PC-3 (cell line): ENCODE data around the gene SLC52A1. TPM values are rescaled to one million over a fixed set of nuclear protein-coding genes. Genes with fewer than 3 reads are reported as not detected.

Source experiments
- ATAC-seq: fragments of 200-7000 bp; cut with Tn5 transposase; 2 replicates; pipeline ENCODE4 v1.9.1; 2020; ENCODE audit warnings: mild to moderate bottlenecking, moderate library complexity
- BruUV-seq: library from RNA; stranded (reverse); fragments of 400-500 nt; replicated peaks from 2 replicates; lab custom pipeline; 2021; lab: Mats Ljungman, UMichigan
- CTCF ChIA-PET: fragments of 300-600 bp; sonication (Branson Sonifier 250); formaldehyde crosslinking; loops from one replicate; lab custom pipeline; 2022; ENCODE audit warnings: antibody characterized with exemption; lab: Charles Lee
- POLR2A ChIA-PET: fragments of 300-600 bp; sonication (Branson Sonifier 250); formaldehyde crosslinking; loops from one replicate; lab custom pipeline; 2022; ENCODE audit warnings: antibody characterized with exemption; ENCODE audit not compliant: unreplicated experiment; lab: Charles Lee
- DNase-seq: peaks from one replicate; pipeline ENCODE4 v3.0.0-alpha.2; 2015
- H2AFZ ChIP-seq: fragments of 300-600 bp; sonication (generic); 2 replicates; pipeline ENCODE4 v1.6.0; 2016; ENCODE audit warnings: antibody characterized with exemption, low read length
- H3F3A ChIP-seq: fragments of 300-600 bp; sonication (generic); one replicate; pipeline ENCODE4 v1.6.0; 2017; ENCODE audit warnings: antibody characterized with exemption, low read length, control low read depth, mild to moderate bottlenecking; ENCODE audit not compliant: unreplicated experiment
- H3K27ac ChIP-seq: fragments of 300-600 bp; sonication (generic); 2 replicates; pipeline ENCODE4 v1.5.1; 2016; ENCODE audit warnings: mild to moderate bottlenecking, low read length
- H3K27me3 ChIP-seq: fragments of 300-600 bp; sonication (generic); 2 replicates; pipeline ENCODE4 v1.6.1; 2016; ENCODE audit warnings: low read length, mixed read lengths
- H3K36me3 ChIP-seq: fragments of 300-600 bp; sonication (generic); 2 replicates; pipeline ENCODE4 v1.6.1; 2016; ENCODE audit warnings: low read depth, mixed run types, low read length, mixed read lengths
- H3K4me1 ChIP-seq: fragments of 300-600 bp; sonication (generic); 2 replicates; pipeline ENCODE4 v1.5.1; 2016; ENCODE audit warnings: low read length; ENCODE audit not compliant: insufficient read depth
- H3K4me2 ChIP-seq: fragments of 300-600 bp; sonication (generic); 2 replicates; pipeline ENCODE4 v1.6.0; 2016; ENCODE audit warnings: low read length
- H3K4me3 ChIP-seq: fragments of 300-600 bp; sonication (generic); 2 replicates; pipeline ENCODE4 v1.5.1; 2016; ENCODE audit warnings: mild to moderate bottlenecking, low read length, mixed read lengths
- H3K79me2 ChIP-seq: fragments of 300-600 bp; sonication (generic); 2 replicates; pipeline ENCODE4 v1.6.1; 2017; ENCODE audit warnings: low read length, mixed read lengths
- H3K9ac ChIP-seq: fragments of 300-600 bp; sonication (generic); 2 replicates; pipeline ENCODE4 v1.6.0; 2016; ENCODE audit warnings: mild to moderate bottlenecking, low read length
- H3K9me2 ChIP-seq: fragments of 300-600 bp; sonication (generic); replicated peaks from 2 replicates; pipeline ENCODE4 v1.6.1; 2016; ENCODE audit warnings: mixed run types, low read length, mixed read lengths
- H3K9me3 ChIP-seq: fragments of 300-600 bp; sonication (generic); 2 replicates; pipeline ENCODE4 v1.6.1; 2016; ENCODE audit warnings: low read length, mixed read lengths
- H4K20me1 ChIP-seq: fragments of 300-600 bp; sonication (generic); 2 replicates; pipeline ENCODE4 v1.6.1; 2016; ENCODE audit warnings: low read length, mixed read lengths
- CTCF ChIP-seq: fragments of 300-600 bp; sonication (generic); conservative IDR thresholded peaks from 2 replicates; pipeline ENCODE4 v1.5.1; 2017; ENCODE audit warnings: antibody characterized with exemption, low read depth, mild to moderate bottlenecking, low read length
- EZH2 ChIP-seq: fragments of 300-600 bp; sonication (generic); IDR thresholded peaks from one replicate; pipeline ENCODE4 v1.6.1; 2017; ENCODE audit warnings: antibody characterized with exemption, mild to moderate bottlenecking, low read length; ENCODE audit not compliant: unreplicated experiment
- EZH2phosphoT487 ChIP-seq: fragments of 300-600 bp; sonication (generic); IDR thresholded peaks from 2 replicates; pipeline ENCODE4 v1.6.1; 2018; ENCODE audit warnings: mild to moderate bottlenecking, antibody characterized with exemption, low read length, borderline replicate concordance
- intact Hi-C: fragments of 100-400 bp; cut with micrococcal nuclease; formaldehyde crosslinking; loops from 2 replicates; pipeline ENCODE4 v1.9.0; 2023
- total RNA-seq: library from RNA; depleted of rRNA; stranded (reverse); fragments of >200 nt; gene quantifications from 2 replicates; pipeline ENCODE4 v1.2.3, GENCODE V29; 2014

SLC52A1 gene
- total RNA-seq, 1 experiment from 2014 or later: not detected

GRCh38 chr17:5011928-5012327, 23.3 kb downstream of the SLC52A1 start:
- TF ChIP-seq EZH2phosphoT487 (no peak), EZH2 (no peak), CTCF (no peak)
- POLR2A ChIA-PET: interaction anchor here (0.6 kb wide), 1 partner anchor 24 kb away, joined by 3 read pairs; no protein-coding TSS in a partner anchor

GRCh38 chr17:5003214-5003867, 31.9 kb downstream of the SLC52A1 start:
- Histone ChIP-seq H3K27me3 (no peaks in the 10 kb centered on the region), H3K4me2 (no peak overlapping the region), H3K4me3 (no peak overlapping the region), H3F3A (no peaks in the 10 kb centered on the region), H3K9me3 (no peaks in the 10 kb centered on the region), H3K9me2 (no peaks in the 10 kb centered on the region), H4K20me1 (no peaks in the 10 kb centered on the region), H3K4me1 (0 out of 2 replicates have a peak, but pooled peaks cover 9% of the 10 kb centered on the region), H3K27ac (no peak overlapping the region), H3K79me2 (peaks cover 23% of the 10 kb centered on the region), H2AFZ (no peak overlapping the region), H3K36me3 (peaks cover 9% of the 10 kb centered on the region), H3K9ac (no peak overlapping the region)
- intact Hi-C loops: no loop called here
- CTCF ChIA-PET: no interaction called here
- POLR2A ChIA-PET: no interaction called here
- no peak for TF ChIP-seq EZH2phosphoT487
- ATAC-seq (no peak), DNase-seq (no peak)
- no TSS peak for BruUV-seq

More at GRCh38 chr17:5011928-5012327, 23.3 kb downstream of the SLC52A1 start:
- Histone ChIP-seq H3K27me3 (no peaks in the 10 kb centered on the region), H4K20me1 (no peaks in the 10 kb centered on the region), H3K9me3 (no peaks in the 10 kb centered on the region), H3K27ac (no peak overlapping the region), H3K4me2 (no peak overlapping the region), H3K36me3 (no peaks in the 10 kb centered on the region; the same call in 1 of the 2 replicates), H3K79me2 (no peaks in the 10 kb centered on the region), H3F3A (no peaks in the 10 kb centered on the region), H3K9ac (no peak overlapping the region), H3K9me2 (no peaks in the 10 kb centered on the region), H3K4me1 (no peaks in the 10 kb centered on the region), H2AFZ (no peak overlapping the region), H3K4me3 (no peak overlapping the region)
- BruUV-seq: no TSS peak
- intact Hi-C loops: no loop called here
- DNase-seq (peak; percentile 14), ATAC-seq (peak; percentile 59)
- CTCF ChIA-PET: no interaction called here

- H3K36me3 ChIP-seq: peaks cover 9% of the 10 kb centered on the region
- H3K27me3 ChIP-seq: no peaks in the 10 kb centered on the region
- no TSS peak for BruUV-seq
- POLR2A ChIA-PET: no interaction called here
- DNase-seq (no peak), ATAC-seq (no peak)
- no peak overlapping the region for H3K4me3 ChIP-seq
- no peak overlapping the region for H3K9ac ChIP-seq
- no peak overlapping the region for H3K27ac ChIP-seq
- H3K9me3 ChIP-seq: no peaks in the 10 kb centered on the region
- no peaks in the 10 kb centered on the region for H4K20me1 ChIP-seq
- no peaks in the 10 kb centered on the region for H3K9me2 ChIP-seq
- no peak overlapping the region for H3K4me2 ChIP-seq
- intact Hi-C loops: no loop called here
- TF ChIP-seq CTCF (no peak), EZH2 (no peak), EZH2phosphoT487 (no peak)
- no peaks in the 10 kb centered on the region for H3F3A ChIP-seq
- no peak overlapping the region for H2AFZ ChIP-seq
- CTCF ChIA-PET: no interaction called here
- peaks cover 27% of the 10 kb centered on the region for H3K79me2 ChIP-seq
- 0 out of 2 replicates have a peak, but pooled peaks cover 9% of the 10 kb centered on the region for H3K4me1 ChIP-seq
Observed at GRCh38 chr17:5002121-5002788, 33.0 kb downstream of the SLC52A1 start.
